Measurements from ENCODE around the gene LHX8.
"Not testable (repeated sequence)": the region's sequence is repeated elsewhere in the genome, so short reads cannot be mapped to it uniquely, and the experiment has no call there.

The LHX8 gene

GRCh38 chr1:75132812-75133619 lies 1.2 kb upstream of the LHX8 start:
- DNase-seq (ENCODE audit: low read depth, low spot score) = no peak

DNA sequence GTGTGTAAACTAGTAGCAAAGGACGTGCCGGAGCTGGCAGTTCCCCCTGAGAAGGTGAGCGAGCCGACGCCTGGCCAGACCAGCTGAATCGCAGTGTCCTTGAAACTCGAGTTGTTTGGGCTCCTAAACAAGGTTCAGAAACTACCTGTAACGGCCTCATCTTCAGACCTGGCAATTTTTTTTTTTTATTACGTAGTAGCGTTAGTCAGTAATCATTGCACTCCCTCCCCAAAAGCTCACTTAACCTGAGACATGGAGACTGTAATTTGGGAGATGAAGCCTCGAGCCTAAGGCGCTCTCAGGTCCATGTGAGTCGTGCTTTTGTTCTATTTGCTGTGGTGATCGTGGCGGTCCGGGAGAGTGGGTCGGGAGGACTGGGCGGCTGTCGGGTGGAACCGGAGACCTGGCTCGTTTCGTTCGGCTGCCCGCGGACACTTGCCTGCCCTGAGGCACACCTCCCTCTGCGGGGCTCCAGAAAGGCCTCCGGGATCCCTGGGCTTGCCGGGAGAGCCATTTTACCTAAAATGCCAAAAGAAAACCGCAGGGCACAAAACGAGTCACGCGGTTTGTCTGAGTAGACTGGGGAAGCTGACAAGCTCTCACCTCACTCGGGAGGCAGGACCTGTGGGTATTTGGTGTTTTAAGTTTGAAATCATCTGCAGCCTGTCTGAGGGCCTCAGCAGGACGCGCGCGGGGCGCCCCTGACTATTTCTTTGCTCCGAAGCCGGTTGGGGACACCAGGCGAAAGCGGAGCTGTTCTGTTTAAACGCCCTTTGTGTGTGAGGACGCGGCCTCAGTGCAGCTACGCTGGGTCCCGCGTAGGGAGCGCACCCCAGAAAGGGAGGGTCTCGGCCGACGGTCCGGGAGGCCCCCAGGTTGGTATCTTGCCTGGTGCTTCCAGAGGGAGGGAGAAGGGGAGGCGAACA lies 722 bp downstream of the LHX8 start:
- no peak for DNase-seq (ENCODE audit: low read depth, low spot score)

- no peak for DNase-seq (ENCODE audit: low read depth, low spot score)
These were observed 1.5 kb downstream of the LHX8 start for GRCh38 chr1:75135573-75136194.

- no peak for DNase-seq (ENCODE audit: low read depth, low spot score)
These were observed 2.1 kb downstream of the LHX8 start for GRCh38 chr1:75136195-75136815.

DNA sequence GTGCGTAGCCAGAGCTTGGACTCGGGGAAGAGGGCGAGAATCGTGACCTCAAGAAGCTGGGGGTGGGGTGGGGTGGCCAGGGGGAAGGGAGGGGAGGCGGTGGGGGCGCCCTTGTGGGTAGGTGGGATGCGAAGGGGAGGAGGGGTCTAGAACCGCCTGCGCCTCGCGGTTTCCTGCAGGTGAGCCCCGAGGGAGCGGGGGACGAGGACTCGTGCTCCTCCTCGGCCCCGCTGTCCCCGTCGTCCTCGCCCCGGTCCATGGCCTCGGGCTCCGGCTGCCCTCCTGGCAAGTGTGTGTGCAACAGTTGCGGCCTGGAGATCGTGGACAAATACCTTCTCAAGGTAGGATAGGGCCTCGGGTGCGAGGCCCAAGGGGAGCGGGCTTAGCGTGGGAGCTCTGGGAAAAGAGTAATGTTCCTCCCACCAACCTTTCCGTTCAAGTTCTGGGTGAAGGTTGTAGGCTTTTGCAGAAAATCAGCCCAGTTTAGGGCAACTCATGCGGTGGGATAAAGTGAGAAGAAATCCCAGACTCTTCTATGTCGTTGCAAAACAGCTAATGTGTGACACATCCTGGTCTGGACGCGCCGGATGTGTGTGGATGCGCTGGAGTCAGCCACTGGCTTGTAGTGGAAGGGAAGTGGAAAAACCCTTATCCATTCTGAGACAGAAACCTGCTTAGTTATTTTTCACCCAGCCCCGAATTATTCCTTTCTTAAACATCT lies 2.9 kb downstream of the LHX8 start:
- no peak for DNase-seq (ENCODE audit: low read depth, low spot score)

DNA sequence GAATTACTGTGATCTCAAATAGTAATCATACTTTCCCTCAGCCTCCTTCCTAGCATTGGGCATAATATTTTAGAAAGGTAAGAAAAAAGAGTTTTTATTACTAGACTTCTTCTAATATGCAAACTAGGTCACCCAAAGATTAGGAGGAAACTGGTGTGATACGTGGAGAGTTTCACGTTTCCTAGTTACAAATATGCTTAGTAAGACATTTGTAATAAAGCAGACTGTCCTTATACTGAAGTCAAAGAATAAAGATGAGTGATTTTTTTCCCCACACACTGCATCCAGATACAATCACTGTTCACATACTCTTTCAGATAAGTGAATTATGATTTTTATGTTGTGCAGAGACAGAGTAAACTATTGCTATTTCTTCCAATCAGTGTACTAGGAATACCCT lies 17.9 kb downstream of the LHX8 start:
- DNase-seq (ENCODE audit: low read depth, low spot score) = no peak

GRCh38 chr1:75159154-75159553 lies 25.0 kb downstream of the LHX8 start:
- no peak for DNase-seq (ENCODE audit: low read depth, low spot score)

DNA sequence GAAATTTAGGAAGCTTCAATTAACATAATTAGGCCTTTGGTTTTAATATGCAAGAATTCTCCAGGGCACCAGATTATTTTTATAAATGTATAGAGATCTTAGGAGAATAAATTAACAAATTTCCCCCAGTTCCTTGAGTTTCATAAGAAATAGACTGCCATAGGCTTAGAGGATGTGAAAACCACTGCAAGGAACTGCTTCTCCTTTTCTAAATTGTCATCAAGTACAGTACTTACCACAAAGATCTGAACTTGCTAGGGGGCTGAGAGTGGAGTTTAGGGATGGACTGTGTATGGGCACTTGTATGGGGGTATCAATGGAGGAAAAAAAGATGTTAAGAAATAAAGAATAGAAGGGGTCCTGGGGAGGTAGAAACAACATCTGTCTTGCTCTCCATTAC lies 31.1 kb downstream of the LHX8 start:
- no peak for DNase-seq (ENCODE audit: low read depth, low spot score)

GRCh38 chr1:75166821-75167220 lies 32.6 kb downstream of the LHX8 start:
- DNase-seq (ENCODE audit: low read depth, low spot score) = no peak

- no peak for DNase-seq (ENCODE audit: low read depth, low spot score)
These were observed 35.8 kb downstream of the LHX8 start for GRCh38 chr1:75170011-75170410.

DNA sequence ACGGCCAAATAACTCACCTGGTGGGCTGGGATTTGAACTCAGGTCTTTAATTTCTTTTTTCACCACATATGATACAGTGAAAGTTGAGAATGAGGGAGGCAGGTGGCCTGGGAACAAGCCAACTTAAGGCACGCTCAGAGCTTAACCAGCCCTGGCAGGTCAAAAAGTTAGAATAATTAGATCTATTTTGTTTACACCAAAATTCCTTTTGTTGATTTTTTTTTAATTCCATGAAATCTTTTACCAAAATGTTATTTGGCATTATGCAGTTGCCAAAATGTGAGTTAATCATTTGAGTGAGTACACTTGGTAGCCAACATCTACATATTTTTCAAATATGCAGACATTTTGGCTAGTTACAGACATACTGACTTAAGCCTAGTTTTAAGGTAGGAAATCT lies 36.8 kb downstream of the LHX8 start:
- DNase-seq (ENCODE audit: low read depth, low spot score) = no peak

- DNase-seq (ENCODE audit: low read depth, low spot score) = no peak
These were observed 37.7 kb downstream of the LHX8 start for GRCh38 chr1:75171876-75172275.

DNA sequence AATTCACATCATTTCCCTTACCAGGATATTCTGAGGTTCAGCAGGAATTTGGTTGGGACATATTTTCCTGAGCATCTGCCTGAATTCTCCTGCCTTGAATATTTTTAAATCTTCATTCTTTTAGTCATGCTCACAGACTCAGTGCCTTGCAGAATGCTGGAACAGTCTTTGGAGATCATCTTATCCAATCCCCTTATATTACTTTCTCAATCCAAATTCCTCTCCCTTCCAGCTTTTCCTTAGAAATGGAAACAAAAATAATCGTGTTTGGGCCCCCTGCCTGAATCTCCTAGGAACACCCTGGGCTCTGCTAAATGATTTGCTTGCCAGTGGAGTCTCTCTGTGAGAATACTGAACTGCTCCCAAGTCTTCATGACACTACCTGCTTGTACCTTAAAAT lies 38.4 kb downstream of the LHX8 start:
- no peak for DNase-seq (ENCODE audit: low read depth, low spot score)

- DNase-seq (ENCODE audit: low read depth, low spot score) = no peak
These were observed 40.0 kb downstream of the LHX8 start for GRCh38 chr1:75174031-75174760.

DNA sequence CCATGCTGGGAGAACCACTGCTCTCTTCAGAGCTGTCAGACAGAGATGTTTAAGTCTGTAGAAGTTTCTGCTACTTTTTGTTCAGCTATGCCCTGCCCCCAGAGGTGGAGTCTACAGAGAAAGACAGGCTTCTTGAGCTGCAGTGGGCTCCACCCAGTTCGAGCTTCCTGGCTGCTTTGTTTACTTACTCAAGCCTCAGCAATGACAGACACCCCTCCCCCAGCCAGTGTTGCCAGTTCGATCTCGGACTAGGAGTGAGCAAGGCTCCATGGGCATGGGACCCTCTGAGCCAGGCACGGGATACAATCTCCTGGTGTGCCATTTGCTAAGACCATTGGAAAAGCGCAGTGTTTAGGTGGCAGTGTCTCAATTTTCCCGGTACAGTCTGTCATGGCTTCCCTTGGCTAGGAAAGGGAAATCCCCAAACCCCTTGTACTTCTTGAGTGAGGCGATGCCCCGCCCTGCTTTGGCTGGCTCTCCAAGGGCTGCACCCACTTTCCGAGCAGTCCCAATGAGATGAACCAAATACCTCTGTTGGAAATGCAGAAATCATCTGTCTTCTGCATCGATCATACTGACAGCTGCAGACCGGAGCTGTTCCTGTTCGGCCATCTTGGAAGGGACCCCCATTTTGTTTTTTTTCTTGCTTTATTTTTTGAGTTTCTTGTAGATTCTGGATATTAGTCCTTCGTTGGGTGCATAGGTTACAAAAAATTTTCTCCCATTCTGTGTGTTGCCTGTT lies 47.2 kb downstream of the LHX8 start:
- not testable (repeated sequence) for DNase-seq (ENCODE audit: low read depth, low spot score)

- no peak for DNase-seq (ENCODE audit: low read depth, low spot score)
These were observed 54.7 kb downstream of the LHX8 start for GRCh38 chr1:75188892-75189291.

DNA sequence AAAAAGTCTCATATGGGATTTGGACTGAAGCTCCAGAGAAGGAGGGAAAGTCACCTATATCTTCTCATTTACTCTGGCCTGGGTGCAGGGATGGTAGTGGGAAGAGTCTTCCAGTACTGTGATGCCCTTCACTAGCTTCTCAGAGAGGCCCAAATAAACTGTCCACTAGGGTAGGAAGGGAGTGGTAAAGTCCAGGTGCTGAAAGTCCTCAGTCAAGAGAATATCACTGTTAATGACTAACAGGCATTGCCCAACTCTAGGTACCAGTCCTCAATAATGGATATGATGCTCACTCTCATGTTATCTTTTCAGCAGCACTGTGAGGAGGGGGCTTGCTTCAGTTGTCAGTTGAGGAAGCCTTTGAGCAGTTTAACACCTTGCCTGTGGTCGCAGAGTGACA lies 64.0 kb downstream of the LHX8 start:
- DNase-seq (ENCODE audit: low read depth, low spot score) = no peak

DNA sequence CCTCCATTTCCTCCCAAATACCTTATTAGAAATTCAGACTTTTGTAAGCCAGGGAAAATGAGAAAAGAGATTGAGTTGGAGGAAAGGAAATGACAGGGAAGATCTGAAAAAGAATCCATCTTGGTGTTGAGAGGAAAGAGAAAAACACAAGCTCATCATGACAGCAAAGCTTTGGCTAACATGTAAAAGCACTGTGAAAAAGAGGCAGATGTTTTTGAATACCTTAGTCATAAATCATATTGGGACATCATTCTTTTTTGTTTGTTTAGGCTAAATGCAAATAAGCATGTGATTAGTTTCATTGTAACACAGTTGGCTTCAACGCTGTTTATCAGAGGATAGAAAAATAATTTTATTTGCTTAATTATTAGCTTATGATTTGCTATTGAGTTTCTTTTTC lies 64.6 kb downstream of the LHX8 start:
- DNase-seq (ENCODE audit: low read depth, low spot score) = no peak

GRCh38 chr1:75202751-75203150 lies 68.6 kb downstream of the LHX8 start:
- no peak for DNase-seq (ENCODE audit: low read depth, low spot score)

Measured in activated CD4-positive, CD25-positive, alpha-beta regulatory T cell treated with anti-CD3 and anti-CD28 coated beads, Interleukin-2, amount 50 U/mL, for 16 hours (primary cell).